GM18505 (cell line): ENCODE measurements around the gene PCDHGA8.
"Not testable (repeated sequence)": the region's sequence is repeated elsewhere in the genome, so short reads cannot be mapped to it uniquely, and the experiment has no call there.

Experiments
- ATAC-seq: cut with Tn5 transposase; IDR thresholded peaks from one replicate; pipeline ENCODE4 v1.9.1; 2021; ENCODE audit not compliant: unreplicated experiment
- POLR2A ChIP-seq: IDR thresholded peaks from 4 replicates; pipeline ENCODE4 v1.6.1; 2011; ENCODE audit warnings: borderline replicate concordance; ENCODE audit not compliant: insufficient read depth, insufficient read length; ENCODE audit errors: extremely low read depth

The PCDHGA8 gene

GRCh38 chr5:141362719-141363118 lies 29.7 kb upstream of the PCDHGA8 start:
- no peak for TF ChIP-seq POLR2A
- no peak for ATAC-seq

GRCh38 chr5:141363952-141364660 lies 28.3 kb upstream of the PCDHGA8 start, which contains the start of gene PCDHGA5:
Gene PCDHGA5 (plus strand): TSS chr5:141364162. CDS start chr5:141364331, 169 bp downstream.
- no peak for ATAC-seq
- TF ChIP-seq POLR2A: no peak

DNA sequence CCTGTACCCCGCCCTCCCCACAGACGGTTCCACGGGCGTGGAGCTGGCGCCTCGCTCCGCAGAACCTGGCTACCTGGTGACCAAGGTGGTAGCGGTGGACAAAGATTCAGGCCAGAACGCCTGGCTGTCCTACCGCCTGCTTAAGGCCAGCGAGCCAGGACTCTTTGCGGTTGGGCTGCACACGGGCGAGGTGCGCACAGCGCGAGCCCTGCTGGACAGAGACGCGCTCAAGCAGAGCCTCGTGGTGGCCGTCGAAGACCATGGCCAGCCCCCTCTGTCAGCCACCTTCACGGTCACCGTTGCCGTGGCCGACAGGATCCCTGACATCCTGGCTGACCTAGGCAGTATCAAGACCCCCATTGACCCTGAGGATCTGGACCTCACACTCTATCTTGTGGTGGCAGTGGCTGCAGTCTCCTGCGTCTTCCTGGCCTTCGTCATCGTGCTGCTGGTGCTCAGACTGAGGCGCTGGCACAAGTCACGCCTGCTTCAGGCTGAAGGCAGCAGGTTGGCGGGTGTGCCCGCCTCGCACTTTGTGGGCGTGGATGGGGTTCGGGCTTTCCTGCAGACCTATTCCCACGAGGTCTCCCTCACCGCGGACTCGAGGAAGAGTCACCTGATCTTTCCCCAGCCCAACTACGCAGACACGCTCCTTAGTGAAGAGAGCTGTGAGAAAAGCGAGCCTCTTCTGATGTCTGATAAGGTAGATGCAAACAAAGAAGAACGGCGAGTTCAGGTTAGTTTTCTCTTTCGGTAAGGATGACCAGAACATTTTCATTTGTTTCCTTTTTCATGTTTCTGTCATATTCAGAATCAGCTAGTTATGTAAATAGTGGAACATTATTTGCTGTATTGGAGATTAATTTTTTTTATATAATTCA lies 26.2 kb upstream of the PCDHGA8 start:
- ATAC-seq: no peak
- TF ChIP-seq POLR2A: no peak

DNA sequence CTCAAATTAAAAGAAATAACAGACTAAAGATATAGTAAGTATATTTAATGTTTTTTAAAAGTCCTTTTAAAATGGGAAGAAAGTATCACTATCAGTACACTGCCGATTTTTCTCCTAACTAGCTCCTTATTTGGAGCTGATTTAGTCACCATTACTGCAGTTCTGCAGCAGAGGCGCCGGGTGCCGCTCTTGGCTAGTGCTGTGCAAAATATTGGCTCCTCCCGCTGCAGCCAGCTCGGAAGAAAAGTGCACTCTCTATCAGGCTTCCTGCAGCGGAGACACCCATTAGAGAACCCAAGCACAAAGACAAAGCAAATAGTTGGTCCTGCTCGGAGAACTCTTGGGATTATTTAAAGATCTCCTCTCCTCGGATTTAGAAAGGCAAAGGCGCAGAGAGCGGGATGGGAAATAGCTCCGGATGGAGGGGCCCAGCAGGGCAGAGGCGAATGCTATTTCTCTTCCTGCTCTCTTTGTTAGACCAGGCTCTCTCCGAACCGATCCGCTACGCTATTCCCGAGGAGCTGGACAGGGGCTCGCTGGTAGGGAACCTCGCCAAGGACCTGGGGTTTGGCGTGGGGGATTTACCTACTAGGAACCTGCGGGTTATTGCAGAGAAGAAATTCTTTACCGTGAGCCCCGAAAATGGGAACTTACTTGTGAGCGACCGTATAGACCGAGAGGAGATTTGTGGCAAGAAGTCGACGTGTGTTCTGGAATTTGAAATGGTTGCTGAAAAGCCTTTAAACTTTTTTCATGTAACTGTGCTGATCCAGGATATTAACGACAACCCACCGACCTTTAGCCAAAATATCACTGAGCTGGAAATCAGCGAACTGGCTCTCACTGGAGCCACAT lies 22.2 kb upstream of the PCDHGA8 start, which contains the start of gene PCDHGB3:
Gene PCDHGB3 (plus strand): TSS at position 249 of the 855 bp plus-strand sequence. CDS start 153 bp downstream, at position 402.
- TF ChIP-seq POLR2A: no peak
- peak; percentile 62 for ATAC-seq

DNA sequence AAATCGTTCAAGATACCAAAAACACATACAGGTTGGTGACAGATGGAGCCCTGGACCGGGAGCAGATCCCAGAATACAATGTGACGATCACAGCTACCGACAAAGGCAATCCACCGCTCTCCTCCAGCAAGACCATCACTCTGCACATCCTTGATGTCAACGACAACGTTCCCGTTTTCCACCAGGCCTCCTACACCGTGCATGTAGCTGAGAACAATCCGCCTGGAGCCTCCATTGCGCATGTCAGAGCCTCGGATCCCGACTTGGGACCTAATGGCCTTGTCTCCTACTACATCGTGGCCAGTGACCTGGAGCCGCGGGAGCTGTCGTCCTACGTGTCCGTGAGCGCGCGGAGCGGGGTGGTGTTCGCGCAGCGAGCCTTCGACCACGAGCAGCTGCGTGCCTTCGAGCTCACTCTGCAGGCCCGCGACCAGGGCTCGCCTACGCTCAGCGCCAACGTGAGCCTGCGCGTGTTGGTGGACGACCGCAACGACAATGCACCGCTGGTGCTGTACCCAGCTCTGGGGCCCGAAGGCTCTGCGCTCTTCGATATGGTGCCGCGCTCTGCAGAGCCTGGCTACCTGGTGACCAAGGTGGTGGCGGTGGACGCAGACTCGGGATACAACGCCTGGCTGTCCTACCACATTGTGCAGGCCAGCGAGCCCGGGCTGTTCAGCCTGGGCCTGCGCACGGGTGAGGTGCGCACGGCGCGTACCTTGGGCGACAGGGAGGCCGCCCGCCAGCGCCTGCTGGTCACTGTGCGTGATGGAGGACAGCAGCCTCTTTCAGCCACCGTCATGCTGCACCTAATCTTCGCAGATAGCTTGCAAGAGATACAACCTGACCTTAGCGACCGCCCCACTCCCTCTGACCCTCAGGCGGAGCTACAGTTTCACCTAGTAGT lies 20.6 kb upstream of the PCDHGA8 start:
- no peak for ATAC-seq
- TF ChIP-seq POLR2A: no peak

DNA sequence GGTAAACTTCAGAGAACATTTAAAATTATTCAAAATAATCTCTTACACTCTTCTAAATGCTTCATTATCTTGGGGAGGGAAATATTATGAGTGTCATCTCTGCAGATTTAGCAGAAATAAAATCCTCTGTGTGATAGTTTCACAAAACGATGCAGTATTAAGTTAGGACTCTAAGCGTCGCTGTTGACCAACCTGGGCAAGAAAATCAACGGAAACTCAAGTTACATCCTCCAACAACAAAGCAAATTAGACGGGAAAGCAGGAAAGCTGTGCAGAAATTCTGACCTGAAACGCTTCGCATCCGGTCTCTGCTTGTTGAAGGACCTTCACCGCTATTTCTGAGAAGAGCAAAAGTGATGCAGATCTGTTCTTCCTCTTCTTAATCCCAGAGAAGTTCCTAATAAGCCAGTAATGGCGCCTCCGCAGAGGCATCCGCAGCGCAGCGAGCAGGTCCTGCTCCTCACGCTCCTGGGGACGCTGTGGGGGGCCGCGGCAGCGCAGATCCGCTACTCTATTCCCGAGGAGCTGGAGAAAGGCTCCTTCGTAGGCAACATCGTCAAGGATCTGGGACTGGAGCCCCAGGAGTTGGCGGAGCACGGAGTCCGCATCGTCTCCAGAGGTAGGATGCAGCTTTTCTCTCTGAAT lies 18.6 kb upstream of the PCDHGA8 start, which contains the start of gene PCDHGA6:
Gene PCDHGA6 (plus strand): TSS at position 219 of the 645 bp plus-strand sequence. CDS start 193 bp downstream, at position 412.
- no peak for TF ChIP-seq POLR2A
- ATAC-seq: no peak

DNA sequence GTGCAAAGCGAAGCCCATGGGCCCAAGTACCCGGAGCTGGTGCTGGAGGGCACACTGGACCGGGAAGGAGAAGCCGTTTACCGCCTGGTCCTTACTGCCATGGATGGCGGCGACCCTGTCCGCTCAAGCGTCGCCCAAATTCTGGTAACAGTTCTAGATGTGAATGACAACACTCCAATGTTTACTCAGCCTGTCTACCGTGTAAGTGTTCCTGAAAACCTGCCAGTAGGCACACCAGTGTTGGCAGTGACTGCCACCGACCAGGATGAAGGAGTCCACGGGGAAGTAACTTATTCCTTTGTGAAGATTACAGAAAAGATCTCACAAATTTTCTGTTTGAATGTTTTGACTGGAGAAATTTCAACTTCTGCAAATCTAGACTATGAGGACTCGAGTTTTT lies 17.8 kb upstream of the PCDHGA8 start:
- TF ChIP-seq POLR2A: no peak
- ATAC-seq: no peak

DNA sequence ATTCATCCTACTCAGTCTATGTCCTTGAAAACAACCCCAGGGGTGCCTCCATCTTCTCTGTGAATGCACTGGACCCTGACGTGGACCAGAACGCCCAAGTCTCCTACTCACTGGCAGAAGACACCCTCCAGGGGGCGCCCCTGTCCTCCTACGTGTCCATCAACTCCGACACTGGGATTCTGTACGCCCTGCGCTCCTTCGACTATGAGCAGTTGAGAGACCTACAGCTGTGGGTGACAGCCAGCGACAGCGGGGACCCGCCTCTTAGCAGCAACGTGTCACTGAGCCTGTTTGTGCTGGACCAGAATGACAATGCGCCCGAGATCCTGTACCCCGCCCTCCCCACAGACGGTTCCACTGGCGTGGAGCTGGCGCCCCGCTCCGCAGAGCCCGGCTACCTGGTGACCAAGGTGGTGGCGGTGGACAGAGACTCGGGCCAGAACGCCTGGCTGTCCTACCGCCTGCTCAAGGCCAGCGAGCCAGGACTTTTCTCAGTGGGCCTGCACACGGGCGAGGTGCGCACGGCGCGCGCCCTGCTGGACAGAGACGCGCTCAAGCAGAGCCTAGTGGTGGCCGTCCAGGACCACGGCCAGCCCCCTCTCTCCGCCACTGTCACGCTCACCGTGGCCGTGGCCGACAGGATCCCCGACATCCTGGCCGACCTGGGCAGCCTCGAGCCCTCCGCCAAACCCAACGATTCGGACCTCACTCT lies 16.8 kb upstream of the PCDHGA8 start:
- not testable (repeated sequence) for ATAC-seq

- ATAC-seq: no peak
- TF ChIP-seq POLR2A: no peak
These were observed 9.8 kb upstream of the PCDHGA8 start, which contains the start of gene PCDHGA7 for GRCh38 chr5:141382469-141383294. Gene PCDHGA7 (plus strand): TSS chr5:141382742. CDS start chr5:141382900, 158 bp downstream.

DNA sequence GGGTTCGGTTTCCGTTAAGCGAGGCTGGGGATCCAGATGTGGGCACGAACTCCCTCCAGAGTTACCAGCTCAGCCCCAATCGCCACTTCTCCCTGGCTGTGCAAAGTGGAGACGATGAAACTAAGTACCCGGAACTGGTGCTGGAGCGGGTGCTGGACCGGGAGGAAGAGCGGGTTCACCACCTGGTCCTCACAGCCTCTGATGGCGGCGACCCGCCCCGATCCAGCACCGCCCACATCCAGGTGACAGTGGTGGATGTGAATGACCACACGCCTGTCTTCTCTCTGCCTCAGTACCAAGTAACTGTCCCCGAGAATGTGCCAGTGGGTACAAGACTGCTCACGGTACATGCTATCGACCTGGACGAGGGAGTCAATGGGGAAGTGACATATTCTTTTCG lies 9.1 kb upstream of the PCDHGA8 start:
- TF ChIP-seq POLR2A: no peak
- no peak for ATAC-seq
